Esophagus squamous epithelium (tissue), 4 donors: ENCODE data around the gene LIPC.

Experiments
- POLR2A ChIP-seq, 4 donors: fragments of 450-650 bp; IDR thresholded peaks; one replicate each; pipeline ENCODE4 v1.6.1; 2017; ENCODE audit warnings: antibody characterized with exemption in 4 of 4, mild to moderate bottlenecking in 4 of 4, moderate library complexity in 3 of 4
- TF ChIP-seq, protein P1 (sequence below), 6 experiments: fragments of 450-650 bp in 4 of 6; fragments of 200-600 bp in 2 of 6; sonication (generic) in 2 of 6; IDR thresholded peaks; one replicate each; pipeline ENCODE4 v1.5.1; 2016 to 2019; ENCODE audit warnings: antibody characterized with exemption in 6 of 6, mild to moderate bottlenecking in 4 of 6, moderate library complexity in 4 of 6

GRCh38 chr15:58415636-58416035, 16.2 kb upstream of the LIPC start:
- TF ChIP-seq, protein P1, sequence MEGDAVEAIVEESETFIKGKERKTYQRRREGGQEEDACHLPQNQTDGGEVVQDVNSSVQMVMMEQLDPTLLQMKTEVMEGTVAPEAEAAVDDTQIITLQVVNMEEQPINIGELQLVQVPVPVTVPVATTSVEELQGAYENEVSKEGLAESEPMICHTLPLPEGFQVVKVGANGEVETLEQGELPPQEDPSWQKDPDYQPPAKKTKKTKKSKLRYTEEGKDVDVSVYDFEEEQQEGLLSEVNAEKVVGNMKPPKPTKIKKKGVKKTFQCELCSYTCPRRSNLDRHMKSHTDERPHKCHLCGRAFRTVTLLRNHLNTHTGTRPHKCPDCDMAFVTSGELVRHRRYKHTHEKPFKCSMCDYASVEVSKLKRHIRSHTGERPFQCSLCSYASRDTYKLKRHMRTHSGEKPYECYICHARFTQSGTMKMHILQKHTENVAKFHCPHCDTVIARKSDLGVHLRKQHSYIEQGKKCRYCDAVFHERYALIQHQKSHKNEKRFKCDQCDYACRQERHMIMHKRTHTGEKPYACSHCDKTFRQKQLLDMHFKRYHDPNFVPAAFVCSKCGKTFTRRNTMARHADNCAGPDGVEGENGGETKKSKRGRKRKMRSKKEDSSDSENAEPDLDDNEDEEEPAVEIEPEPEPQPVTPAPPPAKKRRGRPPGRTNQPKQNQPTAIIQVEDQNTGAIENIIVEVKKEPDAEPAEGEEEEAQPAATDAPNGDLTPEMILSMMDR (IDR thresholded peaks at IDR 0.05), result no peak
- no peak for TF ChIP-seq POLR2A (IDR thresholded peaks at IDR 0.05)
